Fibroblast of upper back skin (primary cell): ENCODE measurements around the gene CACNA1S.

Source experiments
- DNase-seq: peaks from one replicate; pipeline ENCODE4 v3.0.0-alpha.2; 2013

CACNA1S gene

GRCh38 chr1:201115390-201115937 is 3.2 kb upstream of the CACNA1S start:
- DNase-seq, result no peak

- peak; percentile 94 for DNase-seq
Observed at GRCh38 chr1:201114245-201115131, 2.3 kb upstream of the CACNA1S start.

GRCh38 chr1:201113451-201114244 is 1.4 kb upstream of the CACNA1S start:
- no peak for DNase-seq

- DNase-seq, result no peak
Observed at GRCh38 chr1:201112926-201113325, 700 bp upstream of the CACNA1S start.

GRCh38 chr1:201111672-201112071 is 554 bp downstream of the CACNA1S start:
- DNase-seq, result no peak

GRCh38 chr1:201111156-201111555 is 1.1 kb downstream of the CACNA1S start:
- no peak for DNase-seq

GRCh38 chr1:201110616-201111015 is 1.6 kb downstream of the CACNA1S start:
- DNase-seq, result no peak

- DNase-seq, result no peak
Observed at GRCh38 chr1:201110138-201110537, 2.1 kb downstream of the CACNA1S start.

GRCh38 chr1:201109651-201110050 is 2.6 kb downstream of the CACNA1S start:
- no peak for DNase-seq

GRCh38 chr1:201108614-201109013 is 3.6 kb downstream of the CACNA1S start:
- no peak for DNase-seq

- no peak for DNase-seq
Observed at GRCh38 chr1:201105688-201106087, 6.5 kb downstream of the CACNA1S start.

GRCh38 chr1:201104141-201104540 is 8.1 kb downstream of the CACNA1S start:
- no peak for DNase-seq

GRCh38 chr1:201103666-201104065 is 8.6 kb downstream of the CACNA1S start:
- DNase-seq, result no peak

GRCh38 chr1:201100169-201100930 is 11.9 kb downstream of the CACNA1S start:
- no peak for DNase-seq

GRCh38 chr1:201098992-201099677 is 13.1 kb downstream of the CACNA1S start:
- DNase-seq, result no peak

- no peak for DNase-seq
Observed at GRCh38 chr1:201096977-201097856, 15.0 kb downstream of the CACNA1S start.

- no peak for DNase-seq
Observed at GRCh38 chr1:201096041-201096461, 16.2 kb downstream of the CACNA1S start.

- no peak for DNase-seq
Observed at GRCh38 chr1:201095581-201095980, 16.6 kb downstream of the CACNA1S start.

- no peak for DNase-seq
Observed at GRCh38 chr1:201094832-201095231, 17.4 kb downstream of the CACNA1S start.

- no peak for DNase-seq
Observed at GRCh38 chr1:201093962-201094361, 18.3 kb downstream of the CACNA1S start.

- DNase-seq, result no peak
Observed at GRCh38 chr1:201093561-201093960, 18.7 kb downstream of the CACNA1S start.
